Dedifferentiated amniotic fluid mesenchymal stem cell (primary cell): ENCODE results near the gene HIPK1.
"Not testable (repeated sequence)": the region's sequence is repeated elsewhere in the genome, so short reads cannot be mapped to it uniquely, and the experiment has no call there.

ENCODE experiments used
- DNase-seq: peaks from one replicate; pipeline ENCODE4 v3.0.0-alpha.2; 2016; ENCODE audit errors: extremely low spot score

HIPK1 gene

GRCh38 chr1:113982949-113983348, 53.8 kb downstream of the HIPK1 start:
- no peak for DNase-seq

DNA sequence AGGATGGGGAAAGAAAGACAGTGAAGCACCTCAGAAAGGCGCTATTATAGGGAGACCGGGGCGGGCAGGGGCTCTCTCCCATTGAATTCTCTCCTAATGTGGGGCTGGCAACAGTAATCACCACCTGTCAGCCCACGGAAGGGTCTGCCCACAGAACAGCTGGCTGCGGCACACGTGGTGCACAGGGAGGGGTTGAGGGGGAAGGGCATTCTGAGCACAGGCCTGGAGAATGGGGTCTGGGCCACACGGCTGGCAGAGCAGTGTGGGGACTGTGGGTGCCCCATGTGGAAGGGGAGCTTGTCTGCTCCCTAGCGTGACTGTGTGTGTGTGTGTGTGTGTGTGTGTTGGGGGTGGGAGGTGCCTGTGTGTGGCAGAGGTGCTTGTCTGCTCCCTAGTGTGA, 54.3 kb downstream of the HIPK1 start:
- no peak for DNase-seq

DNA sequence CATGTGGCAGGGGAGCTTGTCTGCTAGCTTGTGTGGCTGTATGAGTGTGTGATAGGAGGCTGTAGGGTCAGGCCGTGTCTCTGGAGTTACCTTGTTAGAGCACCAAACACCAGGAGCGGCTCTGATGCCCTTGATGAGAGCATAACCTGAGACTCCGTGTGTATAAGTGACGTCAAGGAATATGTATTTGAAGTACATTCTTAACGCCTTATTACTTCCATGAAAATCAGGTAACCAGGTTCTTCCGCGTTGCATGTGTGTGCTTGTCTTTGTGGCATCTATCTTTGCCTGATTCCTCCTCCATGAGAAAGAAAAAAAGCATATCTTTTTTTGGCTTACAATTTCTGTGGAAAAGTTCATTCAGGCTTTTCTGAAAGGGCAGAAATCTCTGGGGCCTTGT, 54.7 kb downstream of the HIPK1 start:
- no peak for DNase-seq

DNA sequence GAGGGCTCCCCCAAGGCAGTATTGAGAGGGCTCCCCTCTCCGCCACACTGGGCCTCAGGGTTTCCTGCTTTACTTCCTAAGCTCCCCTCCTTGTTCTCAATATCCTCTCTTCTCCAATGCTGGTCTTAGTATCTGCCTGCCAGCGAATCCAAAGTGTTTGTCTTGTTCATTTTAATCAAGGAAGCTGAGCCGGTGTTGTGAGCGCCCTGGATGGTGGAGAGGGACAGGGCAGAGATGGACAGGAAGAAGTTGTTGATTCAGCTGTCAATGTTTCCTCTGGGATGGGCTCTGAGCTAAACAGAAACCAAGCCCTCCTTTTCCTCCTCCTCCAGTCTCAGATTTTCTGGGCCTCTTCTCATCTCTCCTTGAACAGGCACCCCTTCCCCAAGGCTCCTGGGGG, 55.6 kb downstream of the HIPK1 start:
- DNase-seq = no peak

DNA sequence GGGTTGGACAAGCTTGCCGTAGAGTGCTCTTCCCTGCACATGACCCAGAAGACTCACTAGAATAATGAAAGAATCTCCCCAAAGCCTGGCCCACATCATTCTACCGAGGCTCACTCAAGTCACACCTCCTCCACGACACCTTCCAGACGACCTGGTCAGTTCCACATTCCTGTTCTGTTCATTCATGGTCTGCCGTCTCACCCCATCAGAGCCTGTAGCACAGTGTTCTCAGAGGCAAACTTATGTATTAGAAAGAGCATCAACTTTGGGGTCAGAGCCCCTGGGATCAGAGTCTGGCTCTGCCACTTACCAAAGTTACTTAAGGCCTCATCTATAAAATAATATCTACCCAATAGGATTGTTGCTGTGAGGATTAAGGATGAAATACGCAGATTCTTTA, 57.7 kb downstream of the HIPK1 start:
- DNase-seq = no peak

DNA sequence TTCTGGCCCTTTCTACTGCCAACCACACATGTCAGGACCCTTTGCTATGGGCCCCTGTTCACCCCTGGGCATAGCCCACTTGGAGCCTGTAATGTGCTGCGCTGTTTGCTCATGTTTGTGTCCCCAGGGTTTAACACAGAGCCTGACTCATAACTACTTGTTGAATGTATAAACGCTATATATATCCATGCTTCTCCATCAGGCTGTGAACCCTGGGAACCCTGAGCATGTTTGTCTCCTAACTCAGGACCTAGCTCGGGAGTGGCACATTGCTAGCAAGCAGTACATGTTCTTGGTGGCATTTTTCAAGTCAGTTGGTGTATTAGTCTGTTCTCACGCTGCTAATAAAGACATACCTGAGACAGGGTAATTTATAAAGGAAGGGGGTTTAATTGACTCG, 58.1 kb downstream of the HIPK1 start:
- DNase-seq = no peak

DNA sequence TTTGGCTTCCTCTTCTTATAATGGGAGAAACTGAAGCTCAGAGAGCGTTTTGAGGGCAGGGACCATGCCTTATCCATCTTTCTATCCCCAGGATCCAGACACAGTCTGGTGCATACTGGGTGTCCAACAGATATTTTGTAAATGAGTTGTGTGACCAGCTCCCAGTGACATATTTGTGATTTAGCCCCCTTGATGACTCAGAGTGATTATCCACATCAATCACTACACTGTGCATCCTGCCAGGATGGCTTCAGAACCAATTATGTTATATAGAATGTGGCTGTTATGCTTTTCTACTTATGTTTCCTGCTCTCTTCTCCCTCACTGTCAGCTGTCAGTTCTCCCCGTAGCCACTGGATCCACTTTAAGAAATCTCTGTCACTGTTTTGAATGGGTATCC, 61.4 kb downstream of the HIPK1 start:
- no peak for DNase-seq

- DNase-seq = no peak
These were observed 61.8 kb downstream of the HIPK1 start for GRCh38 chr1:113990961-113991360.

DNA sequence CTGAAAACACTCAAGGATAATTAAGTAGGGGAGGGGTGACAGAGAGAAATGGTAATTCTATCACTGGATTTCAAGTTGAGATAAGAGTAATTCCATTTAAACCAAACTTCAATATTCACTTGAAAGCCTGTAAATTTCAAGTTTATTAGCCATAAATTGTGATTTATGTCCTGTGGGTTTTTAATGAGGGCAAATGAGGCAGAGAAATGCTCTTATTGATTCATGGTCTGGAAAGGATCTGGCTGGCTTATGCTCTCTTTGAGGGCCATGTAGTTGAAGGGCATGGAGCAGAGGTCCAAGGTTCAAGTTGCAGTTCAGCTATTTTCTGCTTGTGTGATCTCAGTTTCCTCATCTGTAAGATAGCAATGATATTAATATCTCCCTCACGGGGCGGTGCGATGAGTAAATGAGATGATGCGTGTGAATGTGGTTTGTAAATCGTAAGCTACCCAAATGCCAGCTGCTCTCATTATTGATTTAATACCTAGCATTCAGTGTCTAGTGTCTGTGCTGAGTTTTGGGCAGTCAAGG, 62.4 kb downstream of the HIPK1 start:
- no peak for DNase-seq

- no peak for DNase-seq
These were observed 63.9 kb downstream of the HIPK1 start for GRCh38 chr1:113993072-113993471.

DNA sequence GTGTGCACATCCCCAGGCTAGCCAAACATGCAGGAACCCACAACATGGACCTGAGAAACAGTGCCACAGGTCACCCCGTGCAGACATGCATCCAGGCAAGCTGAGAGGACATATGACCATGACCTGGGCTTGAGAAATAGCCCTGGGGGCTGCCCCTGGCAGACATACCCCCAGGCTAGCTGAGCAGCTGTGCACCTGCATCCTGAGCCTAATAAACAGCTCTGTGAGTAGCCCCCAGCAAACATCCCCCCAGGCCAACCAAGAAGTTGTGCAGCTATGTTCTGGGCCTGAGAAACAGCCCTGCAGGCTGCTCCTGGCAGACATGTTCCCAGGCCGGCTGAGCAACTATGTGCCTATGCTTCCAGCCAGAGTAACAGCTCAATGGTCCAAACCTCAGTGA, 64.6 kb downstream of the HIPK1 start:
- DNase-seq = no peak

- DNase-seq = no peak
These were observed 66.3 kb downstream of the HIPK1 start for GRCh38 chr1:113995382-113995781.

DNA sequence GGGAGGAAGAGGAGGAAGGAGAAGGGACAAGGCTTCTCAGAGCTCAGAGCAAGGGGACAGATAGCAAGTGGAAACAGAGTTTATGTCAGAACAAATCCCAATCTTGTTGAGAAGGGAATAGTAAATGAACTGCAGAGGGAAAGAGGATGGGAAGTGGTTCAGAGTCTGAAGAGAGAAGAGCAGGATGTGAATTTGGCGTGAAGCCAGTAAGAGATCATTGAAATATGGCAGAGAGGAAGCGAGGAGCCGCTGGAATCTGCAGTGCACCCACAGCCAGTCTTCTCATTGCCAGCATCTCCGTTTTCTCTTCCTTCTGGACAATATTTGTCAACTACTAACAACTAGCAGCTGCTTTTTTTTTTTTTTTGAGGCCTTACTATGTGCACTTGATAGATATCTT, 69.2 kb downstream of the HIPK1 start:
- no peak for DNase-seq

DNA sequence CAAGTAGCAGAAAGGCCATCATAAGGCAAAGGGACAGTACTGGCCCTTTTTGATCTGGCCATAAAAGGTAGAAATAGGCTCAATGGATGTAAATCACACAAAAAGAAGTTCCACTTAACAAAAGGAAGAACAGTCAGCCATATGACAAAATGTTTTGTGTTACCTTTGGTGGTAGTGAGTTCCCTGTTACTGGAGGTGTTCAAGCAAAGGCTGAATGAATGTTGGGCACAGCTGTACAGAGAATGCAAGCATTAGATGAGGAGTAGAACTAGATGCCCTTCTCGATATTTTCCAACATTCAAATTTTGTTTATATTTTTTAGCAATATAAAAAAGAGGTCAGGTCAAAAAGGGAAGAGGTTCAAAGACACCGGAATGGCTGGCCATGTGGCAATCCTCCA, 70.1 kb downstream of the HIPK1 start:
- no peak for DNase-seq

DNA sequence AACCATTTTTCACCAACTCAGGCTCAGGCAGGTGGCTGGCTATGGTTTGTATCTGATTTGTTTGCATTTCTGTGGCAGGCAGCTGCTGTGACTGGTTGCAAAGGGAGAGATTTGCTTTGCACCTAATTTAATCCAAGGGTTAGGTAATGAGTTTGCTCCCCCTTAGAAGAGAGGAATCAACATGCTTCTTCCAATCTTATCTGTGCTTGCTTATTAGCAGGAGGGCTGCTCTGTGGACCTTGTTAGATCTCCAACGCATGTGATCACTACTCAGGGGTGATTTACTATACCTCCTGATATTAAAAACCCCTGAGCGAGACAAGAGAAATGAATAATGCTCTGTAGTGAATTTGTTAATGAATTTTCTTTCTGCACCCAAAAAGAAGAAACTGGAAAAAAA, 70.7 kb downstream of the HIPK1 start:
- DNase-seq = no peak

DNA sequence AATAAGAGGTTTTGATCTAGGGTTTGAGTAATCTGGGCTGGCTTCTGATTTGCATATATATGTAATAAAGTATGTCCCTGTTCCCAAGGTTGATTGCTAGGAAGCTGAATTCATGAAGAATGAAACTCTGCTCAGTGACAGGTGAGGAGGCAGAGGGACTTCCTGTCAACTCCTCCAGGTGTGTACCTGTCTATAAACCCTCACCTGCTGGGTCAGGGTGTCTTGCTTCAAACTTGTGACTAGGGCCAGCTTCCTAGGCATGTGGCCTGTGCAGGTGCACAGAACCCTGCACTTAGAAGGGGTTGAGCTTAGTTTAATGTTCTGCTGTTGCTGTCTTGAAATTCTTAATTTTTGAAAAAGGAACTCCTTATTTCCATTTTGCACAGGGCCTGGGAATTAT, 71.3 kb downstream of the HIPK1 start:
- DNase-seq = no peak

- DNase-seq = no peak
These were observed 73.5 kb downstream of the HIPK1 start for GRCh38 chr1:114002492-114003239.

- DNase-seq = no peak
These were observed 74.3 kb downstream of the HIPK1 start for GRCh38 chr1:114003431-114003830.

- DNase-seq = not testable (repeated sequence)
These were observed 77.7 kb downstream of the HIPK1 start for GRCh38 chr1:114006825-114007224.

DNA sequence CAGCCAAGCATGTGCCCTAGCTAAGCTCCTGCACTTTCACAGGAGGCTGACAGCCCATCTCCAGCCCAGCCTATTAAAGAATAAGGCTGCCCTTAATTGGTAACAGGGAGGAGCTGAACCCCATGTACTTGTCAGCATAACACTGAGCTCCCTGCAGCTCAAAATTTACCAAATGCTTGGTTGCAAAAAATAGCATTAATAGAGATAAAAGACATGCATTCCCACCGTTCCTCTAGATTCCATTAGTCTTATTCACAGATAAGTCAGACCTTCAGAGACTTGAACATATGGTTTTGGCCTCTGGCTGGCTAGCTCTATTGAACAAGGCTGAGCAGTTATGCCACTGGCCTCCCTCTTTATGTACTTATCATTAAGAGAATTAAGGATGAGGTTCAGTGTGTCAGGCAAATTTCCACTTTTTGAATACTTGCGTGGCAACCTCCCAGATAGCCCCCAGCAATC, 79.4 kb downstream of the HIPK1 start:
- no peak for DNase-seq

- DNase-seq = no peak
These were observed 79.9 kb downstream of the HIPK1 start for GRCh38 chr1:114008993-114009392.

DNA sequence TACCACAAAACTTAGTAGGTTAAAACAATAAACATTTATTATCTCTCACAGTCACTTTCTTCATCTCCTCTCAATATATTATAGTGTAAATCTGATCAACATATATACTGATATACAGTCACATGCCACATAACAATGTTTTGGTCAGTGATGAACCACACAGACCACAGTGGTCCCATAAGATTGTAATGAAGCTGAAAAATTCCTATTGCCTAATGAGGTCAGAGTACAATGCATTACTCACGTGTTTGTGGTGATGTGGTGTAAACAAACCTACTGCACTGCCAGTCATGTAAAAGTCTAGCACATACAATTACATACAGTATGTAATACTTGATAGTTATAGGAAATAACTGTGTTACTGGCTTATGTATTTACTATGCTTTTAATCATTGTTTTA, 80.3 kb downstream of the HIPK1 start:
- DNase-seq = no peak

DNA sequence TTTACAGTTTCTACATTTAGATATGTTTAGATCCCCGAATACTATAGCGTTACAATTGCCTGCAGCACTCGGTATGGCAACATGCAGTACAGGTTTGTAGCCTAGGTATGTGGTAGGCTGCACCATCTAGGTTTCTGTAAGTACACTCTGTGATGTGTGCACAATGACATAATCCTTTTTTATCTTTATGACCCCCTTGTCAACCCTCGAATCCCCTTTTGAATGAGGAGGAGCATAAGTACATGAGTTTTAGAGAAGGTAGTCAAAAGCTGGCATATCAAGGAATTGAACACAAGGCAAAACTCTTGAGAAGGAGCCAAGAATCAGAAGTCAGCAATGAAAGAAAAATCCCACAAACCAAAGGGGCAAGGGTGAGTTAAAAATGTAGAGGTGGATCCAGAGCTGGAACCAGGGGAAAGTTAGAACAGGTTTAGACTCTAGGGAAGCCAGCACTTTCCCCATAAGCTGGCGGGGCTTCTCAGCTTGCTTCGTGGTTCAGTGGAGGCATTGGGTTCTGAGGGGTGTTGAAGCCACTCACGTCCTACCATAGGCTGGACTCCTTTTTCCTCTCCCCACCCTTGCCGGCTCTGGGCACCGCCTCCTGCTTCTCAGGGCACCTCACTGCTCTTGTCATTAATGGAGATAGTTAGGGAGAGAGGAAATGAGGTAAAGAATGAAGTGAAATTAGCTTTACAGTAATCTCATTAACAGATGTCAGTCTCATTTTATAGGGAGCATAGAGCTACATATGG, 81.5 kb downstream of the HIPK1 start:
- DNase-seq = no peak
